Measurements from ENCODE around the gene MPHOSPH10. TPM values are rescaled to one million over a fixed set of nuclear protein-coding genes. Genes with fewer than 3 reads are reported as not detected.

Gene MPHOSPH10
- total RNA-seq, 1 donor from 2014 or later = 23.0 TPM

GRCh38 chr2:71133603-71134002 is 3.2 kb downstream of the MPHOSPH10 start:
- DNase-seq (ENCODE audit: low spot score in 2 of 2) = no peak

DNA sequence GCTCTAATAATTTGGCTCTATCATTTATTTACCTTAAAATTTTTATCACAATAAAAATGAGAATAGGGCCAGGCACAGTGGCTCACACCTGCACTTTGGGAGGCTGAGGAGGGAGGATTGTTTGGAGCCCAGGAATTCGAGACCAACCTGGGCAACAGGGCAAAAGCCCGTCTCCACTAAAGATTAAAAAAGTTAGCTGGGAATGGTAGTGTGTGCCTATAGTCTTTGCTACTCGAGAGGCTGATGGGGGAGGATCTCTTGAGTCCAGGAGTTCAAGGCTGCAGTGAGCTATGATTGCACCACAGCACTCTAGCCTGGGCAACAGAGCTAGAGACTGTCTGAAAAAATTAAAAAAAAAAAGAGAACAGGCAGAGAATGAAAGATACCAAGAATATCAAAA is 5.7 kb downstream of the MPHOSPH10 start:
- H3K4me1 ChIP-seq = peaks cover 0 to 10% of the 10 kb centered on the region in 2 donors
- no peak for DNase-seq (ENCODE audit: low spot score in 2 of 2)
- intact Hi-C loops (cut with DNase I) = no loop called here
- H3K27ac ChIP-seq = no peak overlapping the region
- TF ChIP-seq, protein P1, sequence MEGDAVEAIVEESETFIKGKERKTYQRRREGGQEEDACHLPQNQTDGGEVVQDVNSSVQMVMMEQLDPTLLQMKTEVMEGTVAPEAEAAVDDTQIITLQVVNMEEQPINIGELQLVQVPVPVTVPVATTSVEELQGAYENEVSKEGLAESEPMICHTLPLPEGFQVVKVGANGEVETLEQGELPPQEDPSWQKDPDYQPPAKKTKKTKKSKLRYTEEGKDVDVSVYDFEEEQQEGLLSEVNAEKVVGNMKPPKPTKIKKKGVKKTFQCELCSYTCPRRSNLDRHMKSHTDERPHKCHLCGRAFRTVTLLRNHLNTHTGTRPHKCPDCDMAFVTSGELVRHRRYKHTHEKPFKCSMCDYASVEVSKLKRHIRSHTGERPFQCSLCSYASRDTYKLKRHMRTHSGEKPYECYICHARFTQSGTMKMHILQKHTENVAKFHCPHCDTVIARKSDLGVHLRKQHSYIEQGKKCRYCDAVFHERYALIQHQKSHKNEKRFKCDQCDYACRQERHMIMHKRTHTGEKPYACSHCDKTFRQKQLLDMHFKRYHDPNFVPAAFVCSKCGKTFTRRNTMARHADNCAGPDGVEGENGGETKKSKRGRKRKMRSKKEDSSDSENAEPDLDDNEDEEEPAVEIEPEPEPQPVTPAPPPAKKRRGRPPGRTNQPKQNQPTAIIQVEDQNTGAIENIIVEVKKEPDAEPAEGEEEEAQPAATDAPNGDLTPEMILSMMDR (IDR thresholded peaks at IDR 0.05) = no peak
- H3K4me3 ChIP-seq = no peak overlapping the region
- H3K36me3 ChIP-seq = peaks cover 50 to 68% of the 10 kb centered on the region in 2 donors
- no peaks in the 10 kb centered on the region for H3K27me3 ChIP-seq
- H3K9me3 ChIP-seq = no peaks in the 10 kb centered on the region

More at GRCh38 chr2:71133603-71134002, 3.2 kb downstream of the MPHOSPH10 start:
- intact Hi-C loops (cut with DNase I) = no loop called here
- H3K27me3 ChIP-seq = no peaks in the 10 kb centered on the region
- H3K9me3 ChIP-seq = no peaks in the 10 kb centered on the region
- H3K4me1 ChIP-seq = peaks cover 0 to 13% of the 10 kb centered on the region in 2 donors
- no peak overlapping the region for H3K27ac ChIP-seq
- H3K4me3 ChIP-seq = no peak overlapping the region
- H3K36me3 ChIP-seq = peaks cover 30 to 47% of the 10 kb centered on the region in 2 donors
- TF ChIP-seq, protein P1 (IDR thresholded peaks at IDR 0.05) = no peak

DNA sequence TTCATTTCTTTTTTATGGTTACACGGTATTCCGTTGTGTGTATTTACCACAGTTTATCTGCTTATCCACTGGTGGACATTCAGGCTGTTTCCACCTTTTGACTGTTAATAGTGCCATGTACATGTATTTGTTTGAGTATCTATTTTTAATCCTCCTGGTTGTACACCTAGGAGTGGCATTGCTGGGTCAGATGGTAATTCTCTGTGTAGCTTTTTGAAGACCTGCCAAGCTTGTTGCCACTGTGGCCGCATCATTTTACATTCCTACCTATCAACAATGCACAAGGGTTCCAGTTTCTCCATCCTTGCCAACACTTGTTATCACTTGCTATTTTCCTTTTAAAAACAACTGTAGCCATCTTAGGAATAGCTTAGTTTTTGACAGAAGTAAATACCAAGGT is 13.3 kb downstream of the MPHOSPH10 start:
- Histone ChIP-seq H3K27ac (no peak overlapping the region), H3K9me3 (no peaks in the 10 kb centered on the region), H3K4me3 (no peak overlapping the region), H3K4me1 (no peaks in the 10 kb centered on the region), H3K27me3 (no peaks in the 10 kb centered on the region), H3K36me3 (peaks cover 69 to 94% of the 10 kb centered on the region in 2 donors)
- DNase-seq (ENCODE audit: low spot score in 2 of 2) = no peak
- TF ChIP-seq, protein P1 (IDR thresholded peaks at IDR 0.05) = no peak
- intact Hi-C loops (cut with DNase I) = no loop called here

DNA sequence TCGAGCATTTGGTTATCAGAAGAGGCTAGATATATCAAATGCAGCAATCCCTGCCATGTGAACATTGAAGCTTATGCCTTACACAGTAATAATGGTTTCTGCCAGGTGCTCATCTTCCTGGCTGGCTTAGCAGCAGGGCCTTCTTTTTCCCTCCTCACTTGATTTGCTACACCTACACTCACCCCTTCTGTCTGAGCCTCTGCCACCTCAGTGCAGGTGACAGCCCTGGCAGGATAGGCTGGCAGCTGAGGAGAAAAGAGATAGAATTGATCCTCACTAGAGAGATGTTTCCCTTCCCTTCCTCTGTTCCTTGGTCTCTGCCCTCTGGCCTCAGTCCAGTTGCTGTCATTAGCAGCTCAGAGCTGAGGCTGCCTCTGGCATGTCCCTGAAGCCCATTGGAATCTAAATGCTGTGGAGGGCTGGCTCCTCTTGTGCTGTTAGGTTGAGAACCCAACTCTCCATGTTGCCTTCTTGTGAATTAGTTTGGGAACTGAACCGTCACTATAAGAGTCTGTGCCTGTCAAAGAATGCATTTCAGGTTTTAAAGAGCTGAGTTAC is 18.2 kb downstream of the MPHOSPH10 start:
- H3K27ac ChIP-seq = no peak overlapping the region
- H3K4me3 ChIP-seq = no peak overlapping the region
- TF ChIP-seq, protein P1 (IDR thresholded peaks at IDR 0.05) = no peak
- intact Hi-C loops (cut with DNase I) = no loop called here
- no peaks in the 10 kb centered on the region for H3K4me1 ChIP-seq
- no peak for DNase-seq (ENCODE audit: low spot score in 2 of 2)
- H3K27me3 ChIP-seq = no peaks in the 10 kb centered on the region
- peaks cover 56 to 71% of the 10 kb centered on the region in 2 donors for H3K36me3 ChIP-seq
- no peaks in the 10 kb centered on the region for H3K9me3 ChIP-seq

DNA sequence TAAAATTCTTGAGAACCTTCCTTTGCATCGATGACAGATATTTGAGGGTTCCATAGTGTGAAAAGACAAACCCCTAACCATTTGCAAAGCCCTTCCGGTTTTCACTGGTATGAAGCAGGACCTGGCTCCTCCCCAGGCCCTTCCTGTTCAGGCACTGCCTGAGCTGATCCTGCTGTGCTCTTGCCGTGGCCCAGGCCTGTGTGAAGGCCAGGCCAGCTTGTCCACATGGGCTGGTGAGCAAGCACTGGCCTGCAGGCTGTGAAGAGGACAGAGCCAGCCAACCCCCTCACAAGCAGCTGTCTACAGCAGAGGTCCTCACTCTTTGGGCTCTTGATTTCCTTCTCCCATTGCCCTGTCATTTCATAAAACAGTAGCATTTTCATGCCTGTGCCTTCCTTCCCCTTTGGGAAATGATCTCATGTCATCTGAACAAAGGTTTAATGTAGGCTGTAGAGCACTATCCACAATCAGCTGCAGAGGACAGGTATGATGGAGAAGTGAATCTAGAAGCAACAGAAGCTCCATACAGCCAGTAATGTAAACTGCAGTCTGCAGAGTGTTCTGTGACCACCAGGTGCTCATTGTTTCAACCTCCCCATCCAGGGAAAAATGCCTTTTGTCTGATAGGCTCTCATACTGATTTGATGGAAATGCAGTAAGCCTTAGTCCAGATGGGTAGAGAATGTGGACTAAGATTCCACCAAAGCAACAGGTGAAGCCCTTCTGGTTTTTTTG is 19.8 kb downstream of the MPHOSPH10 start:
- Histone ChIP-seq H3K36me3 (peaks cover 46 to 54% of the 10 kb centered on the region in 2 donors), H3K27me3 (no peaks in the 10 kb centered on the region), H3K4me1 (no peaks in the 10 kb centered on the region), H3K27ac (no peak overlapping the region), H3K9me3 (no peaks in the 10 kb centered on the region), H3K4me3 (no peak overlapping the region)
- TF ChIP-seq, protein P1 (IDR thresholded peaks at IDR 0.05) = no peak
- intact Hi-C loops (cut with DNase I) = no loop called here
- no peak for DNase-seq (ENCODE audit: low spot score in 2 of 2)
